Mucosa of rectum (tissue), 2 donors: Measurements from ENCODE around the gene CSMD2.

Experiments used
- H3K27ac ChIP-seq, 2 donors: one replicate each; pipeline ENCODE4 v1.7.0; 2013; ENCODE audit warnings: inconsistent platforms in 2 of 2, low read depth in 2 of 2, low read length in 2 of 2
- H3K27me3 ChIP-seq, 2 donors: one replicate each; pipeline ENCODE4 v1.7.0; 2013; ENCODE audit warnings: low read length in 2 of 2; ENCODE audit not compliant: control insufficient read depth in 2 of 2, insufficient read depth in 2 of 2
- H3K36me3 ChIP-seq, 2 donors: one replicate each; pipeline ENCODE4 v1.7.0; 2013; ENCODE audit warnings: low read length in 2 of 2; ENCODE audit not compliant: control insufficient read depth in 2 of 2, insufficient read depth in 2 of 2
- H3K4me1 ChIP-seq, 2 donors: one replicate each; pipeline ENCODE4 v1.7.0; 2013; ENCODE audit warnings: low read length in 2 of 2, mild to moderate bottlenecking in 1 of 2; ENCODE audit not compliant: control insufficient read depth in 2 of 2, insufficient read depth in 2 of 2
- H3K4me3 ChIP-seq, 2 donors: one replicate each; pipeline ENCODE4 v1.7.0; 2013; ENCODE audit warnings: low read length in 2 of 2
- H3K9ac ChIP-seq, 2 donors: one replicate each; pipeline ENCODE4 v1.7.0; 2013; ENCODE audit warnings: low read length in 2 of 2, low read depth in 1 of 2, mild to moderate bottlenecking in 1 of 2
- H3K9me3 ChIP-seq, 2 donors: one replicate each; pipeline ENCODE4 v1.7.0; 2013; ENCODE audit warnings: low read length in 2 of 2; ENCODE audit not compliant: control insufficient read depth in 2 of 2
- donor health status: healthy.
- donor health status: Normal muscosa, but diverticular disease.

The CSMD2 gene

GRCh38 chr1:34131396-34132160 lies 33.5 kb downstream of the CSMD2 start:
- no peak overlapping the region for H3K4me3 ChIP-seq

GRCh38 chr1:34130306-34130705 lies 34.7 kb downstream of the CSMD2 start:
- H3K4me1 ChIP-seq = no peaks in the 10 kb centered on the region
- H3K36me3 ChIP-seq = no peaks in the 10 kb centered on the region
- no peaks in the 10 kb centered on the region for H3K27me3 ChIP-seq
- H3K9me3 ChIP-seq = no peaks in the 10 kb centered on the region
- H3K9ac ChIP-seq = no peak overlapping the region
- H3K4me3 ChIP-seq = no peak overlapping the region
- H3K27ac ChIP-seq = no peak overlapping the region

More at GRCh38 chr1:34131396-34132160, 33.5 kb downstream of the CSMD2 start:
- no peaks in the 10 kb centered on the region for H3K36me3 ChIP-seq
- H3K27me3 ChIP-seq = no peaks in the 10 kb centered on the region
- H3K9ac ChIP-seq = no peak overlapping the region
- H3K4me1 ChIP-seq = no peaks in the 10 kb centered on the region
- H3K27ac ChIP-seq = no peak overlapping the region
- no peaks in the 10 kb centered on the region for H3K9me3 ChIP-seq

GRCh38 chr1:34129630-34130029 lies 35.4 kb downstream of the CSMD2 start:
- Histone ChIP-seq H3K4me3 (no peak overlapping the region), H3K4me1 (no peaks in the 10 kb centered on the region), H3K36me3 (no peaks in the 10 kb centered on the region), H3K9ac (no peak overlapping the region), H3K9me3 (no peaks in the 10 kb centered on the region), H3K27me3 (no peaks in the 10 kb centered on the region), H3K27ac (no peak overlapping the region)

GRCh38 chr1:34128186-34128889 lies 36.7 kb downstream of the CSMD2 start:
- no peaks in the 10 kb centered on the region for H3K36me3 ChIP-seq
- no peaks in the 10 kb centered on the region for H3K27me3 ChIP-seq
- H3K27ac ChIP-seq = no peak overlapping the region
- H3K4me1 ChIP-seq = no peaks in the 10 kb centered on the region
- H3K9me3 ChIP-seq = no peaks in the 10 kb centered on the region
- H3K4me3 ChIP-seq = no peak overlapping the region
- no peak overlapping the region for H3K9ac ChIP-seq

GRCh38 chr1:34127006-34128000 lies 37.7 kb downstream of the CSMD2 start:
- Histone ChIP-seq H3K27me3 (no peaks in the 10 kb centered on the region), H3K27ac (no peak overlapping the region), H3K4me3 (no peak overlapping the region), H3K9me3 (no peaks in the 10 kb centered on the region), H3K9ac (no peak overlapping the region), H3K4me1 (no peaks in the 10 kb centered on the region), H3K36me3 (no peaks in the 10 kb centered on the region)

GRCh38 chr1:34126486-34126885 lies 38.5 kb downstream of the CSMD2 start:
- Histone ChIP-seq H3K4me1 (no peaks in the 10 kb centered on the region), H3K36me3 (no peaks in the 10 kb centered on the region), H3K9ac (no peak overlapping the region), H3K27ac (no peak overlapping the region), H3K4me3 (no peak overlapping the region), H3K9me3 (no peaks in the 10 kb centered on the region), H3K27me3 (no peaks in the 10 kb centered on the region)

GRCh38 chr1:34125721-34126380 lies 39.2 kb downstream of the CSMD2 start:
- no peaks in the 10 kb centered on the region for H3K4me1 ChIP-seq
- H3K4me3 ChIP-seq = no peak overlapping the region
- no peaks in the 10 kb centered on the region for H3K9me3 ChIP-seq
- H3K9ac ChIP-seq = no peak overlapping the region
- H3K36me3 ChIP-seq = no peaks in the 10 kb centered on the region
- no peaks in the 10 kb centered on the region for H3K27me3 ChIP-seq
- H3K27ac ChIP-seq = no peak overlapping the region

GRCh38 chr1:34122080-34122932 lies 42.7 kb downstream of the CSMD2 start:
- Histone ChIP-seq H3K9me3 (no peaks in the 10 kb centered on the region), H3K36me3 (no peaks in the 10 kb centered on the region), H3K27me3 (no peaks in the 10 kb centered on the region), H3K9ac (no peak overlapping the region), H3K27ac (no peak overlapping the region), H3K4me3 (no peak overlapping the region), H3K4me1 (no peaks in the 10 kb centered on the region)

GRCh38 chr1:34115233-34115632 lies 49.8 kb downstream of the CSMD2 start:
- Histone ChIP-seq H3K9ac (no peak overlapping the region), H3K4me3 (no peak overlapping the region), H3K36me3 (no peaks in the 10 kb centered on the region), H3K27me3 (no peaks in the 10 kb centered on the region), H3K9me3 (no peaks in the 10 kb centered on the region), H3K27ac (no peak overlapping the region), H3K4me1 (no peaks in the 10 kb centered on the region)
